ENCODE measurements around the gene ABCG1.

DNA sequence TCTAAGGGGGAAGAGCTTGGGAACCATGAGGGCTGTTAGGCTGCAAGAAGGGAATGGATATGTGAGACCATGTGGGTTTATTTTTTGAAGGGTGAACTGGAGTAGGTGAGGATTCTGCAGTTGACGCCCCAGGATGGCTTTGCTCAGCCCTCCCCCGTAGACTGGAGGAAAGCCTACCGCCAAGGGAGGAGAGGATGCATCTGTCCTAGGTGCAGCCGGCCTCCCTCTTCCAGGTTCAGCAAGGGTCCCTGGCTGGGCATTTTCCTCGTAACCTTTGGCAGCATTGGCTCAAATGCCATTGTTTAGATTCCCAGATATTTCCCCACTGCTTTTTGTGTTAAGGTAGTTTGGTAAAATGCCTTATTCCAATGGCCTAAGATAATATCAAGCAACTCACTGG lies 79.7 kb downstream of the ABCG1 start:
- TF ChIP-seq, protein P1, sequence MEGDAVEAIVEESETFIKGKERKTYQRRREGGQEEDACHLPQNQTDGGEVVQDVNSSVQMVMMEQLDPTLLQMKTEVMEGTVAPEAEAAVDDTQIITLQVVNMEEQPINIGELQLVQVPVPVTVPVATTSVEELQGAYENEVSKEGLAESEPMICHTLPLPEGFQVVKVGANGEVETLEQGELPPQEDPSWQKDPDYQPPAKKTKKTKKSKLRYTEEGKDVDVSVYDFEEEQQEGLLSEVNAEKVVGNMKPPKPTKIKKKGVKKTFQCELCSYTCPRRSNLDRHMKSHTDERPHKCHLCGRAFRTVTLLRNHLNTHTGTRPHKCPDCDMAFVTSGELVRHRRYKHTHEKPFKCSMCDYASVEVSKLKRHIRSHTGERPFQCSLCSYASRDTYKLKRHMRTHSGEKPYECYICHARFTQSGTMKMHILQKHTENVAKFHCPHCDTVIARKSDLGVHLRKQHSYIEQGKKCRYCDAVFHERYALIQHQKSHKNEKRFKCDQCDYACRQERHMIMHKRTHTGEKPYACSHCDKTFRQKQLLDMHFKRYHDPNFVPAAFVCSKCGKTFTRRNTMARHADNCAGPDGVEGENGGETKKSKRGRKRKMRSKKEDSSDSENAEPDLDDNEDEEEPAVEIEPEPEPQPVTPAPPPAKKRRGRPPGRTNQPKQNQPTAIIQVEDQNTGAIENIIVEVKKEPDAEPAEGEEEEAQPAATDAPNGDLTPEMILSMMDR (conservative IDR thresholded peaks at IDR 0.05): no peak
- TF ChIP-seq EZH2 (IDR thresholded peaks at IDR 0.05; ENCODE audit: low read depth): no peak
